Endothelial cell of umbilical vein (primary cell): ENCODE measurements around the gene CDC14B. TPM values are rescaled to one million over a fixed set of nuclear protein-coding genes. Genes with fewer than 3 reads are reported as not detected.
"Not testable (repeated sequence)": the region's sequence is repeated elsewhere in the genome, so short reads cannot be mapped to it uniquely, and the experiment has no call there.

Experiments used
- BruUV-seq: library from RNA; stranded (reverse); fragments of 400-500 nt; replicated peaks from 2 replicates; lab custom pipeline; 2021; lab: Mats Ljungman, UMichigan
- CTCF ChIA-PET: fragments of 300-600, 350-600 bp; sonication (Branson Sonifier 250); formaldehyde crosslinking; loops from one replicate; lab custom pipeline; 2021; ENCODE audit warnings: antibody characterized with exemption, inconsistent platforms; lab: Charles Lee
- POLR2A ChIA-PET: fragments of 300-600, 350-600 bp; sonication (Branson Sonifier 250); formaldehyde crosslinking; loops from one replicate; lab custom pipeline; 2021; ENCODE audit warnings: antibody characterized with exemption, inconsistent platforms; lab: Charles Lee
- DNase-seq: peaks from one replicate; pipeline ENCODE4 v3.0.0-alpha.2; 2011; ENCODE audit warnings: low read depth, low spot score
- FAIRE-seq: peaks from 2 replicates; lab custom pipeline; 2011; peaks lifted over from hg19 to GRCh38; lab: Jason Lieb, UNC
- H2AFZ ChIP-seq: 2 replicates; pipeline ENCODE4 v1.6.0; 2012; ENCODE audit warnings: low read depth, low read length, control low read depth, inconsistent platforms
- H3K27ac ChIP-seq: 2 replicates; pipeline ENCODE4 v1.5.1; 2011; ENCODE audit warnings: low read depth, mild to moderate bottlenecking, control low read depth, low read length, moderate library complexity; ENCODE audit not compliant: insufficient read depth
- H3K27me3 ChIP-seq, 2 experiments: 2 replicates each; pipeline versions ENCODE4 v1.6.0 to v1.6.1; 2011; ENCODE audit warnings: low read length in 2 of 2, mixed read lengths in 1 of 2; ENCODE audit not compliant: control insufficient read depth in 2 of 2, insufficient read depth in 2 of 2
- H3K36me3 ChIP-seq, 2 experiments: 2 replicates in 1 of 2; 3 replicates in 1 of 2; pipeline ENCODE4 v1.5.1; 2011; ENCODE audit warnings: low read length in 2 of 2, mild to moderate bottlenecking in 1 of 2, moderate library complexity in 1 of 2; ENCODE audit not compliant: control insufficient read depth in 2 of 2, insufficient read depth in 2 of 2; ENCODE audit errors: extremely low read depth in 1 of 2
- H3K4me1 ChIP-seq: 3 replicates; pipeline ENCODE4 v1.5.1; 2011; ENCODE audit warnings: mild to moderate bottlenecking, low read length; ENCODE audit not compliant: control insufficient read depth, insufficient read depth; ENCODE audit errors: extremely low read depth
- H3K4me2 ChIP-seq: 2 replicates; pipeline ENCODE4 v1.6.1; 2011; ENCODE audit warnings: low read length, control low read depth, mixed read lengths; ENCODE audit not compliant: insufficient read depth
- H3K4me3 ChIP-seq, 3 experiments: fragments of 200-600 bp in 1 of 3; sonication (generic), shearing (Covaris generic) in 1 of 3; replicated peaks in 1 of 3; 2 replicates each; pipeline ENCODE4 v1.5.1; 2011 to 2016; ENCODE audit warnings: control low read depth in 3 of 3, low read length in 3 of 3, mild to moderate bottlenecking in 2 of 3, inconsistent platforms in 1 of 3, low read depth in 1 of 3, moderate library complexity in 1 of 3; ENCODE audit not compliant: insufficient read depth in 1 of 3
- H3K79me2 ChIP-seq: 2 replicates; pipeline ENCODE4 v1.6.0; 2012; ENCODE audit warnings: low read length, inconsistent platforms; ENCODE audit not compliant: control insufficient read depth, insufficient read depth
- H3K9ac ChIP-seq: replicated peaks from 2 replicates; pipeline ENCODE3; 2011; ENCODE audit warnings: low read length, control low read depth; ENCODE audit not compliant: insufficient read depth; ENCODE audit errors: extremely low read depth
- H3K9me1 ChIP-seq: replicated peaks from 3 replicates; pipeline ENCODE4 v1.6.0; 2011; ENCODE audit warnings: mild to moderate bottlenecking, low read length; ENCODE audit not compliant: control insufficient read depth, insufficient read depth; ENCODE audit errors: extremely low read depth
- H3K9me3 ChIP-seq: replicated peaks from 2 replicates; pipeline ENCODE4 v1.5.1; 2012; ENCODE audit warnings: low read length, inconsistent platforms; ENCODE audit not compliant: control insufficient read depth, insufficient read depth
- H4K20me1 ChIP-seq: replicated peaks from 2 replicates; pipeline ENCODE3; 2011; ENCODE audit warnings: mild to moderate bottlenecking, low read length; ENCODE audit not compliant: control insufficient read depth, insufficient read depth; ENCODE audit errors: extremely low read depth
- GATA2 ChIP-seq: IDR thresholded peaks from 2 replicates; pipeline ENCODE4 v1.7.0; 2011; ENCODE audit warnings: low read depth, mild to moderate bottlenecking, moderate library complexity, mixed read lengths, low read length; ENCODE audit not compliant: insufficient read length, insufficient read depth
- MYC ChIP-seq: IDR thresholded peaks from one replicate; pipeline ENCODE4 v1.6.1; 2011; ENCODE audit warnings: mild to moderate bottlenecking, low read depth, low read length
- dilution Hi-C: fragments of 300-500 bp; cut with MboI; formaldehyde crosslinking; loops from one replicate; pipeline ENCODE4 v1.15.0; 2019; ENCODE audit warnings: low sequenced_read_pairs; ENCODE audit not compliant: extremely low pct_ligation_motif_present
- intact Hi-C: fragments of 100-400 bp; cut with micrococcal nuclease; formaldehyde crosslinking; loops from one replicate; pipeline ENCODE4 v1.10.0; 2022
- polyA plus RNA-seq, 4 experiments: library from polyadenylated mRNA; depleted of rRNA in 3 of 4; stranded (reverse) in 3 of 4; unstranded in 1 of 4; fragments of >200 nt; gene quantifications; 2 replicates each; pipeline versions ENCODE4 v1.2.1 to v1.2.3, GENCODE V29; 2011 to 2012; ENCODE audit warnings: missing spikeins in 1 of 4
- total RNA-seq: library from RNA; stranded (reverse); gene quantifications from 2 replicates; pipeline ENCODE4 v1.2.3, GENCODE V29; 2021

The CDC14B gene
- total and polyA plus RNA-seq, 2 donors (not counting 3 experiments of a cell fraction or from before 2014, with no cell fraction given) = 0.39 to 0.93 TPM

DNA sequence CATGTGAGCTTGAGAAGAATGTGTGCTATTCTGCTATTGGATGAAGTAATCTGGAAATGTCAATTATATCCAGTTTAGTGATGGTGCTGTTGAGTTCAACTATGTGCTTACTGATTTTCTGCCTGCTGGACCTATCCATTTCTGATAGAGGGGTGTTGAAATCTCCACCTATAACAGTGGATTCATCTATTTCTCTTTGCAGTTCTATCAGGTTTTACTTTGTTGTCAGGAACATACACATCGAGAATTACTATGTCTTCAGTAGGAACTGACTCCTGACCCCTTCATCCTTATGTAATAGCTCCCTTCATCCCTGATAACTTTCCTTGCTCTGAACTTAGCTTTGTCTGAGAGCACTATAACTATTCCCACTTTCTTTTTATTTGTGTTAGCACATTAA is 16.7 kb upstream of the CDC14B start:
- intact Hi-C loops (no loop called here), dilution Hi-C loops (no loop called here)
- TF ChIP-seq GATA2 (no peak), MYC (no peak)
- Histone ChIP-seq H3K9me3 (no peaks in the 10 kb centered on the region), H3K9ac (no peak overlapping the region), H3K36me3 (no peaks in the 10 kb centered on the region), H3K4me2 (no peak overlapping the region), H3K27ac (no peak overlapping the region), H4K20me1 (no peaks in the 10 kb centered on the region), H3K4me3 (no peak overlapping the region), H3K4me1 (no peaks in the 10 kb centered on the region), H3K27me3 (no peaks in the 10 kb centered on the region), H3K79me2 (no peaks in the 10 kb centered on the region), H3K9me1 (no peaks in the 10 kb centered on the region), H2AFZ (no peak overlapping the region)
- no peak for FAIRE-seq
- BruUV-seq = no TSS peak
- CTCF ChIA-PET = interaction anchor here (1.5 to 1.7 kb wide), 2 partner anchors 194 to 319 kb away, joined by 4 to 5 read pairs; no protein-coding TSS in a partner anchor
- no peak for DNase-seq
- POLR2A ChIA-PET = no interaction called here

DNA sequence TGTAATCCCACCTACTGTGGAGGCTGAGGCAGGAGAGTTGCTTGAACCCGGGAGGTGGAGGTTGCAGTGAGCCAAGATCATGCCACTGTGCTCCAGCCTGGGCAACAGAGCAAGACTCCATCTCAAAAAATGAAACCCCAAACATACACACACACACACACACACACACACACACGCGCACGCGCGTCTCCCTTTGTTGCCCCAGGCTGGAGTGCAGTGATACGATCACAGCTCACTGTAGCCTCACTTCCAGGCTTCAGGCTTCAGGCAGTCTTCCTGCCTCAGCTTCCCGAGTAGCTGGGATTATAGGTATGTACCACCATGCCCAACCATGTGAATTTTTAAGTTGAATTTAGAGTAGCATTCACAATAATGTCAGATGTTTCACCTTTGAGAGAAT is 13.9 kb upstream of the CDC14B start:
- H4K20me1 ChIP-seq, DNase-seq, H3K4me2 ChIP-seq, H3K9me1 ChIP-seq, H3K9ac ChIP-seq, H2AFZ ChIP-seq, dilution Hi-C loops, FAIRE-seq, H3K79me2 ChIP-seq, BruUV-seq, POLR2A ChIA-PET, H3K27ac ChIP-seq, H3K9me3 ChIP-seq, H3K36me3 ChIP-seq, H3K27me3 ChIP-seq, intact Hi-C loops, H3K4me1 ChIP-seq, H3K4me3 ChIP-seq: not testable (repeated sequence)
- CTCF ChIA-PET = interaction anchor here (0.6 kb wide), 1 partner anchor 179 kb away, joined by 5 read pairs; no protein-coding TSS in a partner anchor
